HL-60 (cell line): ENCODE measurements around the gene NCCRP1.

Source experiments
- DNase-seq, 2 experiments: peaks; one replicate each; pipeline ENCODE4 v3.0.0-alpha.2; 2010 to 2020; ENCODE audit warnings: low read depth in 1 of 2, low spot score in 1 of 2
- H3K27ac ChIP-seq: fragments of 250-450 bp; sonication (Bioruptor Pico); replicated peaks from 2 replicates; pipeline ENCODE4 v1.5.1; 2020; ENCODE audit warnings: mild to moderate bottlenecking, moderate library complexity
- H3K27me3 ChIP-seq: fragments of 250-450 bp; sonication (Bioruptor Pico); 2 replicates; pipeline ENCODE4 v1.5.1; 2021; ENCODE audit warnings: mild to moderate bottlenecking, moderate library complexity; ENCODE audit not compliant: insufficient read depth, poor library complexity, severe bottlenecking
- H3K4me3 ChIP-seq: replicated peaks from 2 replicates; pipeline ENCODE4 v1.5.1; 2011; ENCODE audit warnings: mild to moderate bottlenecking, control low read depth, low read length; ENCODE audit not compliant: insufficient read depth
- CTCF ChIP-seq: IDR thresholded peaks from one replicate; pipeline ENCODE4 v1.5.1; 2011; ENCODE audit warnings: low read length, control low read depth, inconsistent platforms; ENCODE audit not compliant: insufficient read depth
- GABPA ChIP-seq: IDR thresholded peaks from 2 replicates; pipeline ENCODE4 v1.6.1; 2012; ENCODE audit warnings: low read depth
- POLR2AphosphoS5 ChIP-seq: IDR thresholded peaks from 2 replicates; pipeline ENCODE4 v1.6.1; 2012; ENCODE audit warnings: low read depth
- REST ChIP-seq: IDR thresholded peaks from 2 replicates; pipeline ENCODE4 v1.6.1; 2012; ENCODE audit warnings: low read depth; ENCODE audit not compliant: insufficient replicate concordance
- SPI1 ChIP-seq: IDR thresholded peaks from 2 replicates; pipeline ENCODE4 v1.6.1; 2012; ENCODE audit warnings: low read depth, mild to moderate bottlenecking, borderline replicate concordance

Gene NCCRP1

GRCh38 chr19:39205449-39205764, 8.6 kb downstream of the NCCRP1 start:
- DNase-seq: no peak
- no peak overlapping the region for H3K4me3 ChIP-seq
- peaks cover 38% of the 10 kb centered on the region for H3K27me3 ChIP-seq
- no peak for TF ChIP-seq GABPA
- TF ChIP-seq POLR2AphosphoS5: no peak
- no peak for TF ChIP-seq CTCF
- no peak for TF ChIP-seq SPI1
- no peak for TF ChIP-seq REST
- H3K27ac ChIP-seq: no peak overlapping the region

- TF ChIP-seq GABPA (no peak), REST (no peak), SPI1 (no peak), CTCF (no peak), POLR2AphosphoS5 (no peak)
- H3K27me3 ChIP-seq: peaks cover 31% of the 10 kb centered on the region
- H3K27ac ChIP-seq: no peak overlapping the region
- no peak for DNase-seq
- no peak overlapping the region for H3K4me3 ChIP-seq
These were observed 9.4 kb downstream of the NCCRP1 start for GRCh38 chr19:39206122-39206521.

GRCh38 chr19:39207293-39207836, 10.6 kb downstream of the NCCRP1 start:
- Histone ChIP-seq H3K27ac (no peak overlapping the region), H3K4me3 (no peak overlapping the region), H3K27me3 (peaks cover 28% of the 10 kb centered on the region)
- TF ChIP-seq SPI1 (no peak), CTCF (no peak), REST (no peak)
- no peak for DNase-seq
